GM12878 (cell line): Measurements from ENCODE around the gene EPHB1. TPM values are rescaled to one million over a fixed set of nuclear protein-coding genes. Genes with fewer than 3 reads are reported as not detected.

Source experiments
- ATAC-seq: fragments of 200-7000 bp; cut with Tn5 transposase; 3 replicates; pipeline ENCODE4 v1.9.1; 2020; ENCODE audit warnings: mild to moderate bottlenecking, moderate library complexity
- BruUV-seq: library from RNA; stranded (reverse); fragments of 400-500 nt; replicated peaks from 2 replicates; lab custom pipeline; 2021; lab: Mats Ljungman, UMichigan
- CTCF ChIA-PET: fragments of 300-600 bp; sonication (Branson Sonifier 250); formaldehyde crosslinking; extraction: SDS; loops from one replicate; lab custom pipeline; 2021; ENCODE audit warnings: inconsistent platforms; lab: Yijun Ruan, JAX
- POLR2A ChIA-PET: fragments of 350-600 bp; formaldehyde crosslinking; extraction: SDS; loops from one replicate; lab custom pipeline; 2021; ENCODE audit warnings: inconsistent platforms; lab: Charles Lee
- RAD21 ChIA-PET: fragments of 300-600 bp; sonication (Branson Sonifier 250); formaldehyde crosslinking; loops from one replicate; lab custom pipeline; 2023; ENCODE audit warnings: antibody characterized with exemption; ENCODE audit not compliant: unreplicated experiment; lab: Charles Lee
- SMC1A ChIA-PET: fragments of 300-600 bp; sonication (Branson Sonifier 250); formaldehyde crosslinking; loops from one replicate; lab custom pipeline; 2023; ENCODE audit not compliant: unreplicated experiment, uncharacterized antibody; lab: Charles Lee
- DNase-seq: peaks from one replicate; pipeline ENCODE4 v3.0.0-alpha.2; 2011; ENCODE audit warnings: low read depth, low spot score
- FAIRE-seq: peaks from 3 replicates; lab custom pipeline; 2011; peaks lifted over from hg19 to GRCh38; lab: Jason Lieb, UNC
- H2AFZ ChIP-seq: 2 replicates; pipeline ENCODE4 v1.6.0; 2011; ENCODE audit warnings: low read depth, low read length, control low read depth; ENCODE audit not compliant: control insufficient read depth
- H3K27ac ChIP-seq: 2 replicates; pipeline ENCODE4 v1.5.1; 2011; ENCODE audit warnings: control low read depth; ENCODE audit not compliant: control insufficient read depth, insufficient read depth
- H3K27me3 ChIP-seq, 2 experiments: replicated peaks in 1 of 2; 2 replicates each; pipeline versions ENCODE4 v1.6.0 to v1.6.1; 2011; ENCODE audit warnings: low read length in 1 of 2; ENCODE audit not compliant: control insufficient read depth in 2 of 2, insufficient read depth in 2 of 2
- H3K36me3 ChIP-seq, 2 experiments: 2 replicates each; pipeline ENCODE4 v1.5.1; 2011; ENCODE audit warnings: low read length in 1 of 2; ENCODE audit not compliant: control insufficient read depth in 2 of 2, insufficient read depth in 2 of 2
- H3K4me1 ChIP-seq: 2 replicates; pipeline ENCODE4 v1.6.1; 2011; ENCODE audit warnings: mild to moderate bottlenecking, low read length, moderate library complexity, mixed read lengths; ENCODE audit not compliant: control insufficient read depth, insufficient read depth
- H3K4me2 ChIP-seq: 2 replicates; pipeline ENCODE4 v1.6.0; 2011; ENCODE audit warnings: control low read depth; ENCODE audit not compliant: control insufficient read depth, insufficient read depth
- H3K4me3 ChIP-seq: fragments of 200-600 bp; sonication (generic); 2 replicates; pipeline ENCODE4 v1.5.1; 2016
- H3K79me2 ChIP-seq: 2 replicates; pipeline ENCODE4 v1.6.0; 2011; ENCODE audit warnings: low read length; ENCODE audit not compliant: control insufficient read depth, insufficient read depth
- H3K9ac ChIP-seq: 2 replicates; pipeline ENCODE4 v1.8.0; 2011; ENCODE audit warnings: low read length, control low read depth, mixed read lengths; ENCODE audit not compliant: control insufficient read depth, insufficient read depth
- H3K9me3 ChIP-seq: replicated peaks from 3 replicates; pipeline ENCODE4 v1.5.1; 2011; ENCODE audit warnings: mild to moderate bottlenecking, low read length; ENCODE audit not compliant: control insufficient read depth, insufficient read depth
- H4K20me1 ChIP-seq: 2 replicates; pipeline ENCODE4 v1.6.0; 2011; ENCODE audit not compliant: control insufficient read depth, insufficient read depth
- BHLHE40 ChIP-seq, 2 experiments: fragments of 450-650 bp in 1 of 2; IDR thresholded peaks; 2 replicates each; pipeline ENCODE4 v1.6.1; 2011 to 2017; ENCODE audit warnings: low read depth in 2 of 2, borderline replicate concordance in 1 of 2, improper control_type of control experiment in 1 of 2, low read length in 1 of 2, mild to moderate bottlenecking in 1 of 2
- HDAC2 ChIP-seq: fragments of 200-600 bp; sonication (generic); IDR thresholded peaks from 2 replicates; pipeline ENCODE4 v1.6.1; 2017
- HDGF ChIP-seq: fragments of 450-650 bp; IDR thresholded peaks from 2 replicates; pipeline ENCODE4 v1.6.1; 2016; ENCODE audit warnings: antibody characterized with exemption
- NR2C1 ChIP-seq: fragments of 450-650 bp; IDR thresholded peaks from 2 replicates; pipeline ENCODE4 v1.6.1; 2017; ENCODE audit warnings: antibody characterized with exemption, mild to moderate bottlenecking, moderate library complexity
- NR2F1 ChIP-seq: fragments of 450-650 bp; conservative IDR thresholded peaks from 2 replicates; pipeline ENCODE4 v1.6.1; 2017; ENCODE audit warnings: mild to moderate bottlenecking
- PAX8 ChIP-seq: fragments of 450-650 bp; IDR thresholded peaks from 2 replicates; pipeline ENCODE4 v1.6.1; 2017; ENCODE audit warnings: mild to moderate bottlenecking, moderate library complexity
- PML ChIP-seq: IDR thresholded peaks from 2 replicates; pipeline ENCODE4 v1.6.1; 2012; ENCODE audit warnings: low read length, inconsistent platforms
- RELA ChIP-seq: fragments of 450-650 bp; IDR thresholded peaks from 2 replicates; pipeline ENCODE4 v1.8.0; 2014; ENCODE audit warnings: borderline replicate concordance; ENCODE audit not compliant: partially characterized antibody
- SP1 ChIP-seq: IDR thresholded peaks from one replicate; pipeline ENCODE4 v1.6.1; 2011; ENCODE audit warnings: low read depth, low read length
- YY1 ChIP-seq: IDR thresholded peaks from 2 replicates; pipeline ENCODE4 v1.6.1; 2011; ENCODE audit warnings: low read depth, mild to moderate bottlenecking, low read length
- WGBS: methylation state at CpG from one replicate; pipeline ENCODE4 v1.1.6; 2016; ENCODE audit warnings: low lambda C conversion rate; ENCODE audit not compliant: insufficient replicate concordance, insufficient coverage; ENCODE audit errors: missing lambda C conversion rate; 5-methylcytosine and 5-hydroxymethylcytosine counted together
- in situ Hi-C: fragments of 300-500 bp; cut with MboI; formaldehyde crosslinking; loops from 9 replicates; pipeline ENCODE4 v1.14.3; 2018; ENCODE audit warnings: mixed read lengths
- intact Hi-C: fragments of 100-400 bp; cut with micrococcal nuclease; formaldehyde crosslinking; loops from one replicate; pipeline ENCODE4 v1.14.2; 2022; ENCODE audit not compliant: unreplicated experiment
- polyA plus RNA-seq, 11 experiments: library from polyadenylated mRNA; depleted of rRNA in 4 of 11; unstranded in 6 of 11; stranded (reverse) in 5 of 11; fragments of >200 nt; fragmentation: Nextera tagmentation in 4 of 11; fragmentation: Illumina TruSeq in 1 of 11; extraction: Ambion mirVana in 4 of 11; extraction: Trizol in 1 of 11; gene quantifications; 1 replicate in 1 of 11; 2 replicates in 10 of 11; pipeline versions ENCODE4 v1.2.1 to v1.2.3, GENCODE V29; 2011 to 2016; ENCODE audit warnings: inconsistent platforms in 2 of 11, missing spikeins in 2 of 11, low read depth in 1 of 11
- total RNA-seq, 4 experiments: library from RNA; depleted of rRNA in 3 of 4; stranded (reverse); fragments of >200 nt in 3 of 4; fragmentation: Illumina TruSeq in 1 of 4; extraction: Trizol in 1 of 4; gene quantifications; 2 replicates each; pipeline versions ENCODE4 v1.2.1 to v1.2.3, GENCODE V29; 2013 to 2021
- TF ChIP-seq, protein P1 (sequence below), 3 experiments: IDR thresholded peaks in 2 of 3; conservative IDR thresholded peaks in 1 of 3; 2 replicates each; pipeline ENCODE4 v1.5.1; 2011; ENCODE audit warnings: low read depth in 3 of 3, low read length in 3 of 3, mild to moderate bottlenecking in 3 of 3, control low read depth in 2 of 3, moderate library complexity in 2 of 3, inconsistent platforms in 1 of 3, mixed read lengths in 1 of 3; ENCODE audit not compliant: control insufficient read depth in 2 of 3, insufficient read depth in 1 of 3; ENCODE audit errors: extremely low read depth in 1 of 3
- TF ChIP-seq, protein P2 (sequence below): IDR thresholded peaks from 2 replicates; pipeline ENCODE4 v1.6.1; 2012; ENCODE audit warnings: low read length, inconsistent platforms

EPHB1 gene
- total and polyA plus RNA-seq, 10 of the 15 experiments (the other 5 are each of a cell fraction or from before 2014, with no cell fraction given) = 0.33 to 23.8 (median 1.2) TPM

DNA sequence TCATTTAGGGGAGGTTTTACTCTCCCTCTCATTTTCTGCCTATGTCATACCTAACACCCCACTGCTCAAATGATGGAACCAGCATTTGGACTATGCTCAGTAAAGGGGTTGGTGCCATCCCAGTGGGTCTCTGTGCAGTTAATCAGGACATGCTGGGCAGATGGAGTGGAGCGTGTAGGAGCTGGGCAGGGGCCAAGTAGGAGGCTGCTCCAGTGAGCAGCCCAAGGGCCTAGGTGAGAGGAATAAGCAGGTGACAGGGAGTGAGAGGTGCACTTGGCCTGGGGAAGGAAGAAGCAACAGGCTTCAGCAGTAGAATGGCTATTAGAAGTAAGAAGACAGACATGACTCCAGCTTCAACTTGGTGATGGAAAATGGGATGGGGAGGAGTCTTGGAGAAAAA, 72.2 kb downstream of the EPHB1 start:
- H3K36me3 ChIP-seq = no peaks in the 10 kb centered on the region; a peak in 2 of 4 replicates
- FAIRE-seq = no peak
- DNase-seq = no peak
- ChIA-PET POLR2A (no interaction called here), SMC1A (interaction anchor here (1.3 kb wide), 1 partner anchor 37 kb away, joined by 3 read pairs; no protein-coding TSS in a partner anchor)
- in situ Hi-C loops = no loop called here
- no peak for TF ChIP-seq YY1
- TF ChIP-seq PAX8 = no peak
- TF ChIP-seq, all 136 proteins: peak for 0
- H3K9ac ChIP-seq = no peak overlapping the region
- ChIA-PET RAD21 (no interaction called here), CTCF (no interaction called here)
- H3K9me3 ChIP-seq = no peaks in the 10 kb centered on the region
- no peak for ATAC-seq
- no peaks in the 10 kb centered on the region for H3K27me3 ChIP-seq
- intact Hi-C loops = no loop called here
- H3K4me1 ChIP-seq = no peaks in the 10 kb centered on the region; the same call in 1 of the 2 replicates
- H3K4me3 ChIP-seq = no peak overlapping the region
- H3K4me2 ChIP-seq = no peak overlapping the region
- no TSS peak for BruUV-seq
- no peaks in the 10 kb centered on the region for H4K20me1 ChIP-seq
- H3K79me2 ChIP-seq = no peaks in the 10 kb centered on the region; the same call in none of the 2 replicates
- no peak overlapping the region for H2AFZ ChIP-seq
- 43% methylated on average over 1 of the region's 1 CpG for WGBS
- H3K27ac ChIP-seq = no peak overlapping the region

GRCh38 chr3:134869153-134869726, 74.2 kb downstream of the EPHB1 start:
- Histone ChIP-seq H3K79me2 (peaks cover 3% of the 10 kb centered on the region), H3K36me3 (no peaks in the 10 kb centered on the region; a peak in 2 of 4 replicates), H4K20me1 (no peaks in the 10 kb centered on the region), H3K4me1 (no peaks in the 10 kb centered on the region; the same call in 1 of the 2 replicates), H2AFZ (no peak overlapping the region), H3K4me3 (no peak overlapping the region), H3K27ac (no peak overlapping the region), H3K9ac (no peak overlapping the region), H3K27me3 (no peaks in the 10 kb centered on the region), H3K9me3 (no peaks in the 10 kb centered on the region; the same call in 2 of the 3 replicates), H3K4me2 (no peak overlapping the region)
- ChIA-PET CTCF (interaction anchor here (0.5 to 0.9 kb wide), 2 partner anchors 16 to 26 kb away, joined by 3 read pairs; no protein-coding TSS in a partner anchor), POLR2A (interaction anchor here (1.2 to 1.4 kb wide), 2 partner anchors 11 to 13 kb away, joined by 3 read pairs; no protein-coding TSS in a partner anchor), RAD21 (interaction anchor here (1.0 to 1.8 kb wide), 2 partner anchors 11 to 16 kb away, joined by 3 to 4 read pairs; no protein-coding TSS in a partner anchor), SMC1A (interaction anchor here (1.0 to 2.1 kb wide), 5 partner anchors 9 to 36 kb away, joined by 3 to 7 read pairs (median 5); no protein-coding TSS in a partner anchor)
- no peak for TF ChIP-seq HDGF
- TF ChIP-seq, protein P1, sequence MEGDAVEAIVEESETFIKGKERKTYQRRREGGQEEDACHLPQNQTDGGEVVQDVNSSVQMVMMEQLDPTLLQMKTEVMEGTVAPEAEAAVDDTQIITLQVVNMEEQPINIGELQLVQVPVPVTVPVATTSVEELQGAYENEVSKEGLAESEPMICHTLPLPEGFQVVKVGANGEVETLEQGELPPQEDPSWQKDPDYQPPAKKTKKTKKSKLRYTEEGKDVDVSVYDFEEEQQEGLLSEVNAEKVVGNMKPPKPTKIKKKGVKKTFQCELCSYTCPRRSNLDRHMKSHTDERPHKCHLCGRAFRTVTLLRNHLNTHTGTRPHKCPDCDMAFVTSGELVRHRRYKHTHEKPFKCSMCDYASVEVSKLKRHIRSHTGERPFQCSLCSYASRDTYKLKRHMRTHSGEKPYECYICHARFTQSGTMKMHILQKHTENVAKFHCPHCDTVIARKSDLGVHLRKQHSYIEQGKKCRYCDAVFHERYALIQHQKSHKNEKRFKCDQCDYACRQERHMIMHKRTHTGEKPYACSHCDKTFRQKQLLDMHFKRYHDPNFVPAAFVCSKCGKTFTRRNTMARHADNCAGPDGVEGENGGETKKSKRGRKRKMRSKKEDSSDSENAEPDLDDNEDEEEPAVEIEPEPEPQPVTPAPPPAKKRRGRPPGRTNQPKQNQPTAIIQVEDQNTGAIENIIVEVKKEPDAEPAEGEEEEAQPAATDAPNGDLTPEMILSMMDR (IDR thresholded peaks at IDR 0.05 in 2 of 3, conservative IDR thresholded peaks at IDR 0.05 in 1 of 3; ENCODE audit: control insufficient read depth in 2 of 3, extremely low read depth in 1 of 3, insufficient read depth in 1 of 3, low read depth in 3 of 3, low read length in 3 of 3) = no peak
- no peak for TF ChIP-seq PML
- no peak for TF ChIP-seq NR2C1
- TF ChIP-seq NR2F1 = no peak
- TF ChIP-seq SP1 = no peak
- TF ChIP-seq, protein P2, sequence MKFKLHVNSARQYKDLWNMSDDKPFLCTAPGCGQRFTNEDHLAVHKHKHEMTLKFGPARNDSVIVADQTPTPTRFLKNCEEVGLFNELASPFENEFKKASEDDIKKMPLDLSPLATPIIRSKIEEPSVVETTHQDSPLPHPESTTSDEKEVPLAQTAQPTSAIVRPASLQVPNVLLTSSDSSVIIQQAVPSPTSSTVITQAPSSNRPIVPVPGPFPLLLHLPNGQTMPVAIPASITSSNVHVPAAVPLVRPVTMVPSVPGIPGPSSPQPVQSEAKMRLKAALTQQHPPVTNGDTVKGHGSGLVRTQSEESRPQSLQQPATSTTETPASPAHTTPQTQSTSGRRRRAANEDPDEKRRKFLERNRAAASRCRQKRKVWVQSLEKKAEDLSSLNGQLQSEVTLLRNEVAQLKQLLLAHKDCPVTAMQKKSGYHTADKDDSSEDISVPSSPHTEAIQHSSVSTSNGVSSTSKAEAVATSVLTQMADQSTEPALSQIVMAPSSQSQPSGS = no peak
- TF ChIP-seq HDAC2 = no peak
- no peak for TF ChIP-seq BHLHE40 (IDR thresholded peaks at IDR 0.05; ENCODE audit: borderline replicate concordance in 1 of 2, low read depth in 2 of 2, low read length in 1 of 2)
- TF ChIP-seq RELA = no peak
- in situ Hi-C loops = no loop called here
- intact Hi-C loops = no loop called here
- no peak for DNase-seq
- BruUV-seq = no TSS peak
- no peak for FAIRE-seq
- 35% methylated on average over 4 of the region's 4 CpGs for WGBS
- no peak for ATAC-seq
